HepG2 (cell line): ENCODE results near the gene RASL10A. TPM values are rescaled to one million over a fixed set of nuclear protein-coding genes. Genes with fewer than 3 reads are reported as not detected.

ENCODE experiments used
- ETV5 ChIP-seq: IDR thresholded peaks from 2 replicates; pipeline ENCODE4 v1.6.1; 2018; ENCODE audit warnings: missing biosample characterization, missing genetic modification reagents, inconsistent platforms, borderline replicate concordance
- HHEX ChIP-seq: IDR thresholded peaks from 2 replicates; pipeline ENCODE4 v1.6.1; 2016; ENCODE audit warnings: control low read depth
- IKZF1 ChIP-seq: fragments of 450-650 bp; IDR thresholded peaks from 2 replicates; pipeline ENCODE4 v1.7.1; 2016
- IKZF4 ChIP-seq: sonication (generic); formaldehyde crosslinking; IDR thresholded peaks from 2 replicates; pipeline ENCODE4 v1.5.1; 2020; ENCODE audit warnings: borderline replicate concordance, mild to moderate bottlenecking, low read depth, missing genetic modification reagents; ENCODE audit errors: not compliant biosample characterization
- NCOA5 ChIP-seq: sonication (generic); formaldehyde crosslinking; IDR thresholded peaks from 2 replicates; pipeline ENCODE4 v1.4.0; 2020; ENCODE audit warnings: missing genetic modification reagents
- NFKBIZ ChIP-seq: IDR thresholded peaks from 2 replicates; pipeline ENCODE4 v1.6.1; 2018; ENCODE audit warnings: missing genetic modification reagents, missing compliant biosample characterization
- PAWR ChIP-seq: sonication (generic); formaldehyde crosslinking; IDR thresholded peaks from 2 replicates; pipeline ENCODE4 v1.4.0; 2020; ENCODE audit warnings: missing genetic modification reagents, mild to moderate bottlenecking, borderline replicate concordance
- PHF8 ChIP-seq: sonication (generic); formaldehyde crosslinking; IDR thresholded peaks from 2 replicates; pipeline ENCODE4 v1.5.0; 2020; ENCODE audit warnings: missing genetic modification reagents
- SIX1 ChIP-seq: sonication (generic); formaldehyde crosslinking; IDR thresholded peaks from 2 replicates; pipeline ENCODE4 v1.4.0; 2020; ENCODE audit warnings: missing genetic modification reagents, borderline replicate concordance
- TBX2 ChIP-seq: sonication (generic); formaldehyde crosslinking; IDR thresholded peaks from 2 replicates; pipeline ENCODE4 v1.5.0; 2020; ENCODE audit warnings: missing genetic modification reagents, mild to moderate bottlenecking, borderline replicate concordance
- ZNF160 ChIP-seq: sonication (generic); formaldehyde crosslinking; IDR thresholded peaks from 2 replicates; pipeline ENCODE4 v1.8.0; 2022; ENCODE audit warnings: mild to moderate bottlenecking, inconsistent platforms, missing genetic modification reagents
- ZNF350 ChIP-seq: sonication (generic); formaldehyde crosslinking; IDR thresholded peaks from 2 replicates; pipeline ENCODE4 v1.4.0; 2020; ENCODE audit warnings: mild to moderate bottlenecking, low read depth, missing genetic modification reagents, borderline replicate concordance
- ZNF460 ChIP-seq: sonication (generic); formaldehyde crosslinking; IDR thresholded peaks from 2 replicates; pipeline ENCODE4 v1.5.1; 2020; ENCODE audit warnings: missing genetic modification reagents, mild to moderate bottlenecking, borderline replicate concordance
- ZNF552 ChIP-seq: sonication (generic); formaldehyde crosslinking; IDR thresholded peaks from 2 replicates; pipeline ENCODE4 v1.9.0; 2022; ENCODE audit warnings: missing genetic modification reagents, mild to moderate bottlenecking, borderline replicate concordance
- ZNF567 ChIP-seq: sonication (generic); formaldehyde crosslinking; IDR thresholded peaks from 2 replicates; pipeline ENCODE4 v1.8.1; 2023; ENCODE audit warnings: mild to moderate bottlenecking, missing genetic modification reagents, borderline replicate concordance
- ZNF672 ChIP-seq: sonication (generic); formaldehyde crosslinking; IDR thresholded peaks from 2 replicates; pipeline ENCODE4 v1.8.1; 2022; ENCODE audit warnings: missing genetic modification reagents
- ZNF775 ChIP-seq: sonication (generic); formaldehyde crosslinking; IDR thresholded peaks from 2 replicates; pipeline ENCODE4 v1.4.0; 2020; ENCODE audit warnings: missing genetic modification reagents, mild to moderate bottlenecking, moderate library complexity, borderline replicate concordance
- ZNF850 ChIP-seq: sonication (generic); formaldehyde crosslinking; conservative IDR thresholded peaks from 2 replicates; pipeline ENCODE4 v1.9.0; 2021; ENCODE audit warnings: mild to moderate bottlenecking, missing genetic modification reagents
- polyA plus RNA-seq, 8 experiments: library from polyadenylated mRNA; depleted of rRNA in 3 of 8; stranded (reverse) in 7 of 8; unstranded in 1 of 8; fragments of >200 nt; fragmentation: Illumina TruSeq in 4 of 8; extraction: Trizol in 4 of 8; gene quantifications; 2 replicates each; pipeline versions ENCODE4 v1.2.1 to v1.2.3, GENCODE V29; 2011 to 2016; ENCODE audit warnings: low read depth in 4 of 8, missing spikeins in 1 of 8, mixed read lengths in 1 of 8; ENCODE audit not compliant: insufficient read depth in 1 of 8
- total RNA-seq, 5 experiments: library from RNA; depleted of rRNA; stranded (reverse); fragments of >200 nt; fragmentation: Illumina TruSeq; extraction: Trizol; gene quantifications; 2 replicates each; pipeline ENCODE4 v1.2.3, GENCODE V29; 2016; ENCODE audit warnings: low read depth in 1 of 5
- TF ChIP-seq, protein P1 (sequence below): sonication (generic); formaldehyde crosslinking; IDR thresholded peaks from 2 replicates; pipeline ENCODE4; 2020; ENCODE audit warnings: missing genetic modification reagents, mild to moderate bottlenecking, borderline replicate concordance
- TF ChIP-seq, protein P2 (sequence below): sonication (generic); formaldehyde crosslinking; IDR thresholded peaks from 2 replicates; pipeline ENCODE4 v1.8.0; 2022; ENCODE audit warnings: mild to moderate bottlenecking, missing genetic modification reagents, moderate library complexity
- TF ChIP-seq, protein P3 (sequence below): sonication (generic); formaldehyde crosslinking; IDR thresholded peaks from 2 replicates; pipeline ENCODE4 v1.4.0; 2020; ENCODE audit warnings: mild to moderate bottlenecking, missing genetic modification reagents
- TF ChIP-seq, protein P4 (sequence below): sonication (generic); formaldehyde crosslinking; IDR thresholded peaks from 2 replicates; pipeline ENCODE4 v1.4.0; 2020; ENCODE audit warnings: missing genetic modification reagents

RASL10A gene
- total and polyA plus RNA-seq, 2 of the 13 experiments (the other 11 are each of a cell fraction or from before 2014, with no cell fraction given): 0.05 to 0.22 TPM

- TF ChIP-seq, protein P1, sequence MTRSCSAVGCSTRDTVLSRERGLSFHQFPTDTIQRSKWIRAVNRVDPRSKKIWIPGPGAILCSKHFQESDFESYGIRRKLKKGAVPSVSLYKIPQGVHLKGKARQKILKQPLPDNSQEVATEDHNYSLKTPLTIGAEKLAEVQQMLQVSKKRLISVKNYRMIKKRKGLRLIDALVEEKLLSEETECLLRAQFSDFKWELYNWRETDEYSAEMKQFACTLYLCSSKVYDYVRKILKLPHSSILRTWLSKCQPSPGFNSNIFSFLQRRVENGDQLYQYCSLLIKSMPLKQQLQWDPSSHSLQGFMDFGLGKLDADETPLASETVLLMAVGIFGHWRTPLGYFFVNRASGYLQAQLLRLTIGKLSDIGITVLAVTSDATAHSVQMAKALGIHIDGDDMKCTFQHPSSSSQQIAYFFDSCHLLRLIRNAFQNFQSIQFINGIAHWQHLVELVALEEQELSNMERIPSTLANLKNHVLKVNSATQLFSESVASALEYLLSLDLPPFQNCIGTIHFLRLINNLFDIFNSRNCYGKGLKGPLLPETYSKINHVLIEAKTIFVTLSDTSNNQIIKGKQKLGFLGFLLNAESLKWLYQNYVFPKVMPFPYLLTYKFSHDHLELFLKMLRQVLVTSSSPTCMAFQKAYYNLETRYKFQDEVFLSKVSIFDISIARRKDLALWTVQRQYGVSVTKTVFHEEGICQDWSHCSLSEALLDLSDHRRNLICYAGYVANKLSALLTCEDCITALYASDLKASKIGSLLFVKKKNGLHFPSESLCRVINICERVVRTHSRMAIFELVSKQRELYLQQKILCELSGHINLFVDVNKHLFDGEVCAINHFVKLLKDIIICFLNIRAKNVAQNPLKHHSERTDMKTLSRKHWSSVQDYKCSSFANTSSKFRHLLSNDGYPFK (CRISPR knock-in tag): no peak
- no peak for TF ChIP-seq ZNF672 (CRISPR knock-in tag)
- TF ChIP-seq NFKBIZ (CRISPR knock-in tag): no peak
- no peak for TF ChIP-seq ZNF460
- TF ChIP-seq, protein P2, sequence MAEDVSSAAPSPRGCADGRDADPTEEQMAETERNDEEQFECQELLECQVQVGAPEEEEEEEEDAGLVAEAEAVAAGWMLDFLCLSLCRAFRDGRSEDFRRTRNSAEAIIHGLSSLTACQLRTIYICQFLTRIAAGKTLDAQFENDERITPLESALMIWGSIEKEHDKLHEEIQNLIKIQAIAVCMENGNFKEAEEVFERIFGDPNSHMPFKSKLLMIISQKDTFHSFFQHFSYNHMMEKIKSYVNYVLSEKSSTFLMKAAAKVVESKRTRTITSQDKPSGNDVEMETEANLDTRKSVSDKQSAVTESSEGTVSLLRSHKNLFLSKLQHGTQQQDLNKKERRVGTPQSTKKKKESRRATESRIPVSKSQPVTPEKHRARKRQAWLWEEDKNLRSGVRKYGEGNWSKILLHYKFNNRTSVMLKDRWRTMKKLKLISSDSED (CRISPR knock-in tag): no peak
- TF ChIP-seq ZNF552: no peak
- TF ChIP-seq ZNF850 (CRISPR knock-in tag): no peak
- no peak for TF ChIP-seq SIX1 (CRISPR knock-in tag)
- TF ChIP-seq HHEX: no peak
- TF ChIP-seq TBX2 (CRISPR knock-in tag): no peak
- TF ChIP-seq IKZF4 (CRISPR knock-in tag): peak; percentile 45
- no peak for TF ChIP-seq IKZF1
- TF ChIP-seq ZNF160 (CRISPR knock-in tag): no peak
- TF ChIP-seq ZNF567 (CRISPR knock-in tag): no peak
- peak; percentile 33; the same call in 1 of the 2 replicates for TF ChIP-seq ZNF350 (CRISPR knock-in tag)
- TF ChIP-seq PAWR (CRISPR knock-in tag): no peak
- no peak for TF ChIP-seq NCOA5
- TF ChIP-seq PHF8 (CRISPR knock-in tag): peak; percentile 14; the same call in 1 of the 2 replicates
- no peak for TF ChIP-seq ZNF775 (CRISPR knock-in tag)
- TF ChIP-seq, protein P3, sequence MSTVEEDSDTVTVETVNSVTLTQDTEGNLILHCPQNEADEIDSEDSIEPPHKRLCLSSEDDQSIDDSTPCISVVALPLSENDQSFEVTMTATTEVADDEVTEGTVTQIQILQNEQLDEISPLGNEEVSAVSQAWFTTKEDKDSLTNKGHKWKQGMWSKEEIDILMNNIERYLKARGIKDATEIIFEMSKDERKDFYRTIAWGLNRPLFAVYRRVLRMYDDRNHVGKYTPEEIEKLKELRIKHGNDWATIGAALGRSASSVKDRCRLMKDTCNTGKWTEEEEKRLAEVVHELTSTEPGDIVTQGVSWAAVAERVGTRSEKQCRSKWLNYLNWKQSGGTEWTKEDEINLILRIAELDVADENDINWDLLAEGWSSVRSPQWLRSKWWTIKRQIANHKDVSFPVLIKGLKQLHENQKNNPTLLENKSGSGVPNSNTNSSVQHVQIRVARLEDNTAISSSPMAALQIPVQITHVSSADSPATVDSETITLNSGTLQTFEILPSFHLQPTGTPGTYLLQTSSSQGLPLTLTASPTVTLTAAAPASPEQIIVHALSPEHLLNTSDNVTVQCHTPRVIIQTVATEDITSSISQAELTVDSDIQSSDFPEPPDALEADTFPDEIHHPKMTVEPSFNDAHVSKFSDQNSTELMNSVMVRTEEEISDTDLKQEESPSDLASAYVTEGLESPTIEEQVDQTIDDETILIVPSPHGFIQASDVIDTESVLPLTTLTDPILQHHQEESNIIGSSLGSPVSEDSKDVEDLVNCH (CRISPR knock-in tag): no peak
- TF ChIP-seq, protein P4, sequence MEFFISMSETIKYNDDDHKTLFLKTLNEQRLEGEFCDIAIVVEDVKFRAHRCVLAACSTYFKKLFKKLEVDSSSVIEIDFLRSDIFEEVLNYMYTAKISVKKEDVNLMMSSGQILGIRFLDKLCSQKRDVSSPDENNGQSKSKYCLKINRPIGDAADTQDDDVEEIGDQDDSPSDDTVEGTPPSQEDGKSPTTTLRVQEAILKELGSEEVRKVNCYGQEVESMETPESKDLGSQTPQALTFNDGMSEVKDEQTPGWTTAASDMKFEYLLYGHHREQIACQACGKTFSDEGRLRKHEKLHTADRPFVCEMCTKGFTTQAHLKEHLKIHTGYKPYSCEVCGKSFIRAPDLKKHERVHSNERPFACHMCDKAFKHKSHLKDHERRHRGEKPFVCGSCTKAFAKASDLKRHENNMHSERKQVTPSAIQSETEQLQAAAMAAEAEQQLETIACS: 0 out of 2 replicates have a peak, but pooled peaks have one; percentile 50
- TF ChIP-seq ETV5 (CRISPR knock-in tag): peak; percentile 43; the same call in 1 of the 2 replicates
Observed at GRCh38 chr22:29306175-29306834, 9.2 kb downstream of the RASL10A start, which contains the start of gene GAS2L1 (continued).
